LNCaP clone FGC (cell line): ENCODE measurements around the gene RER1.

Experiments
- DNase-seq: peaks from one replicate; pipeline ENCODE4 v3.0.0-alpha.2; 2011; ENCODE audit warnings: low read depth
- H3K4me3 ChIP-seq: 2 replicates; pipeline ENCODE4 v1.5.1; 2011; ENCODE audit warnings: mild to moderate bottlenecking, low read depth, low read length, control low read depth
- CTCF ChIP-seq: IDR thresholded peaks from 2 replicates; pipeline ENCODE4 v1.5.1; 2012; ENCODE audit warnings: mild to moderate bottlenecking; ENCODE audit not compliant: control insufficient read depth, insufficient read depth; ENCODE audit errors: extremely low read depth

Gene RER1, protein sequence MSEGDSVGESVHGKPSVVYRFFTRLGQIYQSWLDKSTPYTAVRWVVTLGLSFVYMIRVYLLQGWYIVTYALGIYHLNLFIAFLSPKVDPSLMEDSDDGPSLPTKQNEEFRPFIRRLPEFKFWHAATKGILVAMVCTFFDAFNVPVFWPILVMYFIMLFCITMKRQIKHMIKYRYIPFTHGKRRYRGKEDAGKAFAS

GRCh38 chr1:2391041-2391930, at the start of gene RER1, which contains the start of gene MORN1:
Gene RER1 (plus strand): TSS chr1:2391841. CDS start chr1:2395791, 3,950 bp downstream.
Gene MORN1 (minus strand): TSS chr1:2391554. CDS start chr1:2391533, 21 bp downstream.
- peak; percentile 95 for DNase-seq
- TF ChIP-seq CTCF: no peak
- H3K4me3 ChIP-seq: peak within 1 kb of the TSS; percentile 98

DNA sequence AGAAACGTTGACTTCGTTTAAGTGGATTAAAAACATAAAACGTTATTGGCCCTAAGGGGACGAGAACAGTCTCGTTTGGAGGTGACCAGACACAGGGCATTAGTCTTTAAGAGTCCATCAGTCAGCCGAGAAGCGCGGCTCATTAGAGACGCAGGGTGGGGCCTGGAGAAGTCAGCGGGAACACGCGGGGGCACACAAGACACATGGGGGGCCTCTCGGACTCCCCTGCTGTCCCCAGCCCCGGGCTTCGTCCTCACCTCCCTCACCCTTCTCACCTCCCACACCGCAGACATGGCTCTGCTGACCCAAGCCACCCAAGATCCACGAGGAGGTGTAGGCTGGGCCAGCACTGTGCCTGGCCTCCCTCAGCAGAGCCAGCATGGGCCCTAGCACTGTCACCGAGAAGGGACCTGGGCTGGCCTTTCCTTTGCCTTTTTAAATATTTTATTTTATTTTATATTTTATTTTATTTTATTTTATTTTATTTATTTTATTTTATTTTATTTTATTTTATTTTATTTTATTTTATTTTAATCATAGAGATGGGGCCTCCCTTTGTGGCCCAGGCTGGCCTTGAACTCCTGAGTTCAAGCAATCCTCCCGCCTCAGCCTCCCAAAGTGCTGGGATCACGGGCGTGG, 49.1 kb upstream of the RER1 start:
- no peak for TF ChIP-seq CTCF
- no peak overlapping the region for H3K4me3 ChIP-seq
- no peak for DNase-seq

DNA sequence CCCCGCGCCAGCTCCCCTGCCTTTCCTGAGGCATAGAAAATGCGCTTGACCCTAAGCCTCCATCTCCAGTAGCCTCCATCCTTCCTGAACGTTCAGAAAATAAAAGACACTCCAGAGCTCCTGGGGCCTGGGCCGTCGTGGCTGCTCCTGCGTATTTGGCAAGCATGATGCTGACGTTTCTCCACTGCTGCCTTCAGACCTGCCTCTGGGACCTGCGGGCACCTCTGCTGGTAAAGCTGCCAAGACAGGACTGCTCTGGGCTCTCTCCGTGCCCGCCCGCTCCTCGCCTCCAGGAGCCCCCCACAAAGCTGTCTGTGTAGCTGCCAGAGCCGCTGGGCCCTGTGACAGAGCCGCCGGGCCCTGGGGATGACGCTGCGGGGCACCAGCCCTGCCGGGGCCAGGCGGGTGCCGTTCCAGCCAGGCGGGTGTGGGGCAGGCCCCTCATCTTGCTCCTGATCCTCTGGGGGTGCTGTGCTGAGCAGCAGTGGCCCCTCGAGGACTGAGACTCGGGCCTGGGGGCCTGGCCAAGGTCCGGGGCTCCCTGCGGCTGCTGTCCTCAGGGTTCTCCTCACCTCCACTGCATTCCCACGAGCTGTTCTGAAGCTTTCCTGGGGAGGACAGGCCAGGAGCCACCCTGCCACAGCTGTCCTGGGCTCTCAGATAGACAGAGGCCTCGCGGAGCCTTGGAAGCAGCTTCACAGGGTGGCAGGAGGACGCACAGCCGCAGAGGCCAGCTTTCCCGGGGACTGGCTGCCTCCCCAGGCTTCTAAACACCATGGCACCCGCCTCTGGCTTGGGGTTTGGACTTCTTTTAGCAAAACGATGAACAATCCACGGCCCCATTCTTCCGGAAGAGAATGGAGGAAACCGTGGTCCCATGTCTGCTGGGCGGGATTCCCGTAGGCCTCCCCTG, 48.4 kb upstream of the RER1 start:
- H3K4me3 ChIP-seq: no peak overlapping the region
- no peak for DNase-seq
- no peak for TF ChIP-seq CTCF

DNA sequence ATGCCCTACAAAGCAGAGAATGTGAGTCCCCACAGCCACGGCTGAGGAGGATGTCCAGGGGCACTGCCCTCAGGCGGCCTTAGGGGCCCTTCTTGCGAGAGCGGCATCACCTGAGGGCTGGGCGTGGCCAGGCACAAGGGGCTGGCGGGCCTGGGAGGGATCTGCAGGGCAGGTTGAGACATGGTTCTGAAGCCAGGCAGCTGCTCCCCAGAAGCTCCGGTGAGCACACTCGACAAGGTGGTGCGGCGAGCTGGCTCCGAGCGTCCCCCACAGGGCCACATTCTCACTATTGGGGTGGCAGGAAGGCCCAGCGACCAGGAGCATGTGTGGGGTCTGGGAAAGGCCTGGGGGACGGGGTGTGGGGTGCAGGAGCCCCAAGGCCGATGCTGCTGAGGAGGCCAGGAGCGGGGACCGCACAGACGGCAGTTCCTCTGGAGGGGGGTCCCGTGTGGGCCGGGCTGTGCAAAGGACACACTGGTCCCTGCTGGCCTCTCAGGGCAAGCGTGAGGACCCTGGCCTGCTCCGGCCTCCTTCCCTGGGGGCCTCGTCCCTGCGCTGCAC, 47.4 kb upstream of the RER1 start:
- DNase-seq: no peak
- no peak overlapping the region for H3K4me3 ChIP-seq
- no peak for TF ChIP-seq CTCF

- DNase-seq: no peak
- no peak for TF ChIP-seq CTCF
- H3K4me3 ChIP-seq: no peak overlapping the region
Observed at GRCh38 chr1:2344744-2345296, 46.8 kb upstream of the RER1 start.
